Stimulated activated CD4-positive, alpha-beta T cell treated with anti-CD3 and anti-CD28 coated beads, Interleukin-2, amount 100 ng/mL, for 24 hours (primary cell): Measurements from ENCODE around the gene CARMIL3.

Experiments
- DNase-seq, 2 donors: peaks; one replicate each; pipeline ENCODE4 v3.0.0-alpha.2; 2020

Gene CARMIL3

DNA sequence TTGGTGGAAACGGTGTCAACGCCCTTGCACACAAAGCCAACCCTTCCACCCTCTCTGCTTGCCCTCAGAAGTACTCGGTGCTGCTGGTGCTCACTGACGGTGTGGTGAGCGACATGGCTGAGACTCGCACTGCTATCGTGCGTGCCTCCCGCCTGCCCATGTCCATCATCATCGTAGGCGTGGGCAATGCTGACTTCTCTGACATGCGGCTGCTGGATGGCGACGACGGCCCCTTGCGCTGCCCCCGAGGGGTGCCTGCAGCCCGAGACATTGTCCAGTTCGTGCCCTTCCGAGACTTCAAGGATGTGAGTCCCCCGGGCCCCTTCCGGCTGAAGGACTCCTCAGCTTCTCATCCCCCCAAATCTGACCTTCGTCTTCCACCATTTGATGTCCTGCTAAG lies 25.3 kb downstream of the CARMIL3 start:
- no peak for DNase-seq

GRCh38 chr14:24078146-24078545 lies 26.3 kb downstream of the CARMIL3 start:
- no peak for DNase-seq

DNA sequence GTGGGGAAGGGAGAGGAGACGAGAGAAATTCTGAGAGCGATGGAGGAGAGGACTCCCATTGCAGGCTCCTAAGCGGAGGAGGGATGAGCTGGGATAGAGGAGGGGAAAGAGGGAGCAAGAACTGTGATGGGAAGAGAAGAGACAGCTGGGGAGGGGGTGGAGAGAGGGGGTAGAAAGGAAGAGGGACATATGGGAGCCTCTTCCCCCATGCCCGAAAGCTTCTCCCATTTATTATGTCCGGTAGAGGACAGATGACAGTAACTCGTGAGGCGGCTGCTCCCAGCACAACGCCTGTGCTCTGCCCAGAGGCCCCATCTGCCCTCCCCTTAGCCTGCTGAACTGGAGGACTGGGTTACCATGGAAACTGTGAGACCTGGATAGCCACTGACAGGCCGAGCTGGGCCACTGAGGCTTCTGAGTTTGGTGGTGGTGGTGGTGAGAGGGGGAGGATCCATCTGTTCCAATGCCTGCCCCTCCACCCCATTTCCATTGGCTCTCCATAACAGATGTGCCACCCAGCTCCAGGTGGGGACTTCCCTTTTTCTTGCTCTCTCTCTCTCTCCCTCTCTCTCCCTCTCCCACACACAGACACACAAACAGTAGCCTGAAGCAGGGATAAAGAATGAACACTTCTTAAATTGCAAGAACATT lies 27.8 kb downstream of the CARMIL3 start:
- no peak for DNase-seq

GRCh38 chr14:24080142-24080530 lies 28.3 kb downstream of the CARMIL3 start:
- DNase-seq = no peak

GRCh38 chr14:24080888-24081738 lies 29.3 kb downstream of the CARMIL3 start:
- DNase-seq = peak; percentile 73 to 80

DNA sequence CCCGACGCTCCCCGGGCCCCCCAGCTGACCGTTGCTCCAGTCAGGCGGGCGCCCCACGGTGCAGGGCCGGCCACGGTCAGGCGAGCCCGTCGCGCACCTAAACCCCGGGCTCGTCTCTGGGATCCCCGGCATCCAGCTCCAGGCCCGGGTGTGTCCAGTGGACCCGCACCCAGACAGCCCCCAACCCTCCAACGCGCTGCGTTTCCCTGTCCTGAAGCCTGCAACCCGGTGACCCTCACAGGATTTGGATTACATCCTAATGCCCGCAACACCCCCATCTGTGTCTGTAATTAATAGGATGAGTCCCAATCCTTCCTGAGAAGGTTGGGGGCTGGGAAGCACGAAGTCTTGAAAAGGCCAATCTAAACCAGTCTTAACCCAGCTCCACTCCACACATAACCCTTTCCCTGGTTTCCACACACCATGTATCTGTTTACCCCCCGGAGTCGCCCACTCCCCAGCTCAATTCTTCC lies 30.0 kb downstream of the CARMIL3 start:
- no peak for DNase-seq

GRCh38 chr14:24082411-24083080 lies 30.7 kb downstream of the CARMIL3 start:
- DNase-seq = no peak

DNA sequence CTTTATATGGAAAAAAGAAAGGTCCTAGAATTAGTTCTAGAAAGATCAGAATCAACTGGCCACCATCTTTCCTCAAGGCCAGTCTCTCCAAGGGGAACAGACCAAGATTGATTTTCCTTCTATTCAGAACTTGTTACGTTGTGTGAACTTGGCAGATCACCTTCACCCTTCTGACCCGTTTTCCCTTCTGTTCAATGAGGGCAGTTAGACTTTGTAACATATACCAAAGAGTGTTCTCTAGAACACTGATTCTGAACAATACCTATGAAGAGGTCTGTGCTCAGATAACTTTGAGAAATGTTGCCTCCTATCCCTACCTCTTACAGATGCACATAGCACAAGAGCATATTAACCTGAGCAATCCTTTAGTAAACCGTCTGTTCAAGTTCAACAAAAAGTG lies 31.7 kb downstream of the CARMIL3 start:
- DNase-seq = no peak

- DNase-seq = no peak
Measured at GRCh38 chr14:24084440-24084839, 32.6 kb downstream of the CARMIL3 start.

DNA sequence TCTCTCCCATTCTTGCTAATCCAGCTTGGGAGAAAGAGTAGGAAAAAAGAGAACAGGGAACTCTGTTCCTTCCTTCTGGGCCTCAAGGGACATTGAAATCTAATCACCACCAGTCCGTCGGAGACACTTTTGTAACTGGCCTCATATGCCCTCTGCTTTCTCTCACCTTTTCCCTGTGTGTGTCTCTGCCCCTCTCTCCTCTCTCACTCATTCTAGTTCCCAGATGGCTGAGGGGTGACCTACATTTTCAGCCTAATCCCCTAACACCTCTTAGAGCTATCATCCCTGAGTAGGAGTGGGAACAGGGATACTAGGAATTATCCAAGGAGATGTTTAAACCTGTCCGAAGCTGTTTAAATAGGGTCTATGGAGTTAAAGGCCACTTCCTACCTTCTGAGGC lies 33.4 kb downstream of the CARMIL3 start:
- DNase-seq = no peak

DNA sequence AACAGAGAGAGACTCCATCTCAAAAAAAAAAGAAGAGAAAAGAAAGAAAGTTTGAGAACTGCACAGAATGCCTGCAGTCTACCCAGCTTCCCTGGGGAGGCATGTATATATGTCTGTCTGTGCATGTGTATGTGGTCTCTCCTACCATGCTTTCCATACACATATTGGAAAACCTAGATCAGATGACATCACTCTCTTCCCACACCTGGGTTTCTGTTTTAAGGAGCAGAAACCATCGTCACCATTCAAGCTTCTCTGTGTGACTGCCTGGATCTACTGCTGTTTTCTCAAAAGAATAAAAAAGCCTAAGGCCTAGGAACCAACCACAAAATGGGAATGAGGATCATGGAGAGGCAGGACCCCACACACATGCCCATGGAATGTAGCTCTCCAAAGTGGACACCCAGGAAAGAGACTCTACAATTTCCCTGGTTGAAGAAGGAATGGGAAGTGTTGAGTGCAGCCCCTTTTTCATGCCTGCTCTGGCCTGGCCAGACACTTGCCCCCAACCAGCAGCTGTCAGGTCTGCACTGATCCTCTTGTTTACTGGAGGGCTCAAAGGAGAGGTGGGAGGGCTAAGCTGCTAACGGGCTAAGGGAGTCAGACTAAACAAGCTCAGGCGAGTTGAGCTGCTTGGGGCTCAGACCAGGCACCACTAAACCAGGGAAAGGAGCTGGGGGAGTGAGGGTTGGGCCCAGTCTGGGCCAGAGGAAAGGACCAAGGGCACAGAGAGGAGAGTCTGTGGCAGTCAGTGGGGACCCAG lies 34.6 kb downstream of the CARMIL3 start:
- DNase-seq = no peak

DNA sequence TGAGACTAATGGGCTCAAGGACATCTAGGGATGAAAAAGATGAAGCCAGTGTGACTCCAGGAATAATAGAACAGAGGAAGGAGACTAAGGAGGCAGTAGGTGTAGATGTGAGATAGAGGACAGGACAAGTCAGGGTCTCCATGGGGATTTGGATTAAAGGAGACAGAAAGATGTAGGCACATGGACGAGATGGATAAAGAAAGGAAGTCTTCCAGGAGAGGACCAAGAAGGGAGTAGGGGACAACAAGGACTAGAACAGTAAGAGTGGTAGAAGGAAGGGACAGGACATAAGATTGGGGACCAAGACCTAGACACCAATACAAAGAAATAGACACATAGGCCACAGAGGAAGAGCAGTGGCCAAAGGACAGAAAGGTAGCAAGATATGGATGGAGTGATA lies 35.2 kb downstream of the CARMIL3 start:
- DNase-seq = no peak

DNA sequence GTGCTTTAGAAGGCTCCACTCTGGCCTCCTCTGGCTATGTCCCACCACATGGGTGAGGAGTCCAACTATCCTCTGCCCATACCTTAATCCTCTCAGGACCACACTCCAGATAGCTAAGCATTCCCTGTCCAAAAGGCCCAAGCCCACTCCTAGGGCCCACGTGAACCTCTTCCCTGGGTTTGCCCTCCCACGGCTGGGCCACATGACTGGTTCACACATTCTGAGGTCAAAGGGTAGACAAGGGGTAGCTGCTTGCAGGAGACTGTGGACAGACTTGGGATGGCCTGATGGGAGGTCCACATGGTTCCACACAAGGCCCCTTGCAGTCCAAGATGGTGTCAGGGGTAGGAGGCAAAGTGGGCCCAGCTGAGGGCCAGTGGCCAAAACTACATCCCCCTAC lies 36.3 kb downstream of the CARMIL3 start:
- no peak for DNase-seq

GRCh38 chr14:24089890-24090289 lies 38.1 kb downstream of the CARMIL3 start:
- no peak for DNase-seq

- DNase-seq = no peak
Measured at GRCh38 chr14:24092110-24092504, 40.3 kb downstream of the CARMIL3 start.

DNA sequence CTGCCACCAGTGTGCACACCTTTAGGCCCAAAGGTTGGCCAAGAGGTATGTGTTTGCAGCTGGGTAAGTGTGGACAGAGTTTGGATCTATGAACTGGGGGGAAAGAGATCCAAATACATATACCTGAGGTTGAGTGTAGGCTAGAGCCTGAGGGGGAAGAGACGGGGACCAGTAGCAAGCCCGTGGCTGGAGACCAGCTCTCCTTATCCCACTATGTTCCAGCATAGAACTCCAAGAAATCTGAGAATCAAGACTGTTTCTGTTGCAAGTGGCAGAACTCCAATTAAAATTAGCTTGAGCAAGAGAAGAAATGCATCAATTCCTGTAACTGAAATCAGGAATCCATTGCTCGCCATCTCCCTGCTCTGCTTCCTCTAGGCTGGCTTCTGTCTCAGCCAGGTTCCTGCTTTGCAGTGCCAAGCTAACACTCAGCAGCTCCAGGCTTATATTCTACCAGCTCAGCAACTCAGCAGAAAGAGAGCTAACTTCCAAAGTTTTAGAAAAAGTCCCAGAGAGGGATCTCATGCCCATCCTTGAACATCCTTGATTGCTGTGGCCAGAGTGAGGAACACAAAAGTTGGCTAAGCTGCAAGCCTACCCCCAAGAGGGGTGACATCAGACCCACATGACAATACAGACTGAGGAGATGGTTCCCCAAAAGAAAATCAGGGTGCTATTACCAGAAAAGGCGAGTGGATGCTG lies 40.8 kb downstream of the CARMIL3 start:
- no peak for DNase-seq

- DNase-seq = no peak
Measured at GRCh38 chr14:24093207-24093900, 41.5 kb downstream of the CARMIL3 start.

DNA sequence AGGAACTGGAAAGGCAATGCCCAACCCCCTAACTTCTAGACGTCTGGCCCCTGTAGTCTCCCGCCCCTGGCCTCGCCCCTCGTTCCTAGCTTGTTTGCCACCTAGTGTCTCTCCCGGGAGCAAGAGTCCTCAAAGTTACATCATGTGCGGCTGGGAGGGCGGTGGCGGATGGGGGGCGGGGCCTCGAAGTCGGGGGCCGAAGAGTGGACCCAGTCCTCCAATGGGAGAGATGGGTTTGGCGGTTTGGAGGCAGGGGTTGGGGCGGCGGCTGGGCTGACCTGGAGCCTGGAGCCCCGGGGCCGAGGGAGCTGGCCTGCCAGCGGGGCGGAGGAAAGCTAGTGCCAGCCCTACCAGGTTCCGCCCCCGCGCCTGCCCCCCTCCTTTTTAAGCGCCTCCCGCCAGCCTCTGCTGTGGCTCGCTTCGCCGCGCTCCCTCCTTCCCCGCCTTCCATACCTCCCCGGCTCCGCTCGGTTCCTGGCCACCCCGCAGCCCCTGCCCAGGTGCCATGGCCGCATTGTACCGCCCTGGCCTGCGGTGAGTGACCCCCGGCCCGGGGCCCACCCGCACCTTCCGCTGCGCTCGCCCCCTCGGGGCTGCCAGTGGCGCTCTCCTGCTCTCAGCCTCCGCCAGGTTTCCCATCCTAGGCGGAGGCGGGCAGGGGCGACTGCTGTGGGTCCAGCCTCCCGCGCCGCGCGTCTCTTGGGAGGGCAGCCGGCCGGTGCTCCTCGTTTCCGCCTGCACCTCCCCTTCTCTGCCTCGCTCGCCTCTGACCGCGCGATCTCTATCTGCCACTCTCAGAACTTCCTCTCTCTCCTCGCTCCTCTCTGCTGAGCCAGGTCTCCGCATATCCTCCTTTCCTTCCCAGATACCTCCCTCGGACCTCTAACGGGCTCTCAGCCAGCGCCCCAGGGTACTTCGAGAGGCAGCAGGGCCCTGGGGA lies 42.4 kb downstream of the CARMIL3 start, which contains the start of gene PCK2:
Gene PCK2, plus strand, starts transcription at position 411 of the 940 bp plus-strand sequence. Its CDS starts 95 bp downstream, at position 506.
- peak; percentile 89 to 94 for DNase-seq

- DNase-seq = no peak
Measured at GRCh38 chr14:24094841-24095270, 43.0 kb downstream of the CARMIL3 start.
